ENCODE measurements around the gene NUCKS1.

NUCKS1 gene

DNA sequence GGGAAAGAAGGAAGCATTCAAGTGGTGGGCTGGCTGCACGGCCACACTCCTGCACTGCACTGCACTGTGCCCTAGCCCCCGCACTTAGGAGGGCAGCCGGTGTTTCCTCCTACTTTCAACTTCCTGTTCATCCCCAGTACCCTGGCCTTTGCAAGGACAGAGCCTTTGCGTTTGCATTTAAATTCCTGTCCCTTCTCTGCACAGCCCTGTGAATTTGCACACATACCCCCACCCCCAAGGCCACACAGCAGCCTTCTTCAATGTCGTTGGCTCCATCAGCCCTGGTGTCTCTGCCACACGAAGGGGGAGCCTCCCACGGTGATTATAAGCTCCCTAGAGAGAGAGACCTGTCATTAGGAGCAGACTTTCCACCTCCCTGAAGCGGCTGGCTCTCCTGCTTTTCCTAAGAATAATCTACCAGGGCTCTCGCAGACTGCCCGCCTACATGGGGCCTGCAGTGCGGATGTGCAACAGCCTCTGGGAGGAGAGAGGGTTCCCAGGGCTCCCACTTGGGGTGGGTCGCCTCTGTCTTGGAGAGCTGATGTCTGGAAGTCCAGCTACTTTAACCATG lies 56.5 kb downstream of the NUCKS1 start:
- no peak for DNase-seq

DNA sequence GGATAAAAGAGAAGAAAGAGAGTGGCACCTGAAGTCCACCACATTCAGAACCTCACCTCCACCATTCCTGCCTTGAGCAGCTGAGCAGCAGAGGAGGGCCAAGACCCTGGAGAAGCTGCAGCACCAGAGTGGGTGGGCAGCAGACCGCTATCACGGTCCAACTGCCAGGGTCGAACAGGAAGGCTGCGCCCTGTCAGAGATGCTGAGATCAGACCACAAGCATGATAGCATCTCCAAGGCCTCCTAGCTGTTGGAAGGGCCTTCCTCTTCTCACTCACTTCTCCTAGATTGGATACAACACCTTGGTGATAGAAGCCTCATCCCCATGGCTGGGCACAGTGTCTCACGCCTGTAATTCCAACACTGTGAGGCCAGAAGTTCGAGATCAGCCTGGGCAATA lies 57.6 kb downstream of the NUCKS1 start:
- no peak for DNase-seq

DNA sequence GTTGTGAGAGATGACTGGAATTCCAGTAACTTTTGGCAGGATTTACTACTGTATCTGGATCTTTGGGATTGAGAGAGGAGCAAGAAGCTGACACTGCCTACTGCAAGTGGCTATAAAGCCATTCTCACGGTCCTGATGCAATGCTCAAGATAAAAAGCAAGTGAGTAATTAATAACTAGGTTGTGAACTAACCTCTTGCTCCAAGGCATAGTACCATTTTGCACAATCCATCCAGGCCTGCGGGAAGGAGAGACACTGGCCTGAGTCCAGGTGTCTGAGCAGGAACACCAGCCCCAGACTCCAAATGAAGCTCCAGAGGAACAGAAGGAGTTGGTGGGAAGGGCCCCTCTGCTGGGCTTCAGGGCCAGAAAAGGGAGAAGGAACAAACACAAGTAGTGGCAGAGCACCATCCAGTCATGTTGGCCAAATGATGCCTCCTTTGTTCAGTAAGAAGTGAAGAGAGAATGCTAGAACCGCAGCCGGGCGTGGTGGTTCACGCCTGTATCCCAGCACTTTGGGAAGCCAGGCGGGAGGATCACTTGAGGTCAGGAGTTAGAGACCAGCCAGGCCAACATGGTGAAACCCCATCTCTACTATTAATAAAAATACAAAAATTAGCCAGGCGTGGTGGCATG lies 59.7 kb downstream of the NUCKS1 start:
- DNase-seq, result no peak

DNA sequence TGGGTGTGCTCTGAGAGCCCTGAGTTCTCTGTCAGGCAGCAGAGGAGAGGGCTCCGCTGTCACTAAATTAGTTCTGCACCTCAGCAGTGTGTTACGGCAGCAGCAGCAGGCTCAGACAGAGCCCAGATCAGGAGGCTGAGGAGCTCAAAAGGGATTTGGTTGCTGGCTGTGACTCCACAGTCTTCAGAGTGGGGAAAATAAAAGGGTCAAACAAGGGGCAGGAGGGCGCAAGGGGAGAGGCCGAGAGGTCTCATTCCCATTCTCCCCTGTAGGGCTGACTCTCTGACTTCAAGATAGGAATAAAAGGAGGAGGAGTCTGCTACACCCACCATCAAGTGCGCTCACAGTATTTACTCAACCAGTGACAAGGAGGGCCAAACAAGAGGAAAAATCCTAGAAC lies 60.5 kb downstream of the NUCKS1 start:
- no peak for DNase-seq

DNA sequence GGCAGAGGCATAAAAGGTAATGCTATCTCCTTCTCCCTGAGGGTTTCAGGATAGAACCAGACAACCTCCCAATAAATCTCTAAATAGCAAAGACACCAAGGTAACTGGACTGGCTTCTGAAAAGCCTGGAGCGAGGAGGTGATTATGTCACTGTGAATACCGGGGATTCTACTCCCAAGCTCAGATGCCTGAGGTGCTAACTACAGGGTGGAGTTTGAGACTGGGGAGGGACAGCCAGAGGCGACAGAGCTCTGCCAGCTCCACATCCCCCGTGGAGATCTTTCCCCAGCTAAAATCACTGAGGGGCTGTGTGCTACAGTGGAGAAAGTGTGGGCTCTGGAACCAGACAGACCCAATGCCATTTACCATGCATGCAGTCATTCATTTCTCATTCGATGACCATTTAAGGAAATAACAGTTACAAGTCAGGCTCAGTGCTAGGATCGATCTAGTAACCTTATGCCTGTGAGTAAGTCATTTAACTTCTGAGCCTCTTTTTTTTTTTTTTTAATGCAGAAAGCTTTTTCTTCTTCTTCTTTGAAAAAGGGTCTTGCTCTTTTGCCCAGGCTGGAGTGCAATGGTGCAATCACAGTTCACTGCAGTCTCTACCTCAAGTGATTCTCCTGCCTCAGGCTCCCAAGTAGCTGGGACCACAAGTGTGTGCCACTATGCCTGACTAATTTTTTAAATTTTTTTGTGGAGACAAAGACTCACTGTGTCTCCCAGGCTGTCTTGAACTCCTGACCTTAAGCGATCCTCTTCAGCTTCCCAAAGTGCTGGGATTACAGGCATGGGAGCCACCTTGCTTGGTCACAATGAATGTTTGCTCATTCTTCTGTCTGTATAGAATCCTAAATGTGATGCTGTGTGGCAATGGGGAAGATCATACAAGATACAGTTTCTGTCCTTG lies 61.6 kb downstream of the NUCKS1 start:
- DNase-seq, result no peak

DNA sequence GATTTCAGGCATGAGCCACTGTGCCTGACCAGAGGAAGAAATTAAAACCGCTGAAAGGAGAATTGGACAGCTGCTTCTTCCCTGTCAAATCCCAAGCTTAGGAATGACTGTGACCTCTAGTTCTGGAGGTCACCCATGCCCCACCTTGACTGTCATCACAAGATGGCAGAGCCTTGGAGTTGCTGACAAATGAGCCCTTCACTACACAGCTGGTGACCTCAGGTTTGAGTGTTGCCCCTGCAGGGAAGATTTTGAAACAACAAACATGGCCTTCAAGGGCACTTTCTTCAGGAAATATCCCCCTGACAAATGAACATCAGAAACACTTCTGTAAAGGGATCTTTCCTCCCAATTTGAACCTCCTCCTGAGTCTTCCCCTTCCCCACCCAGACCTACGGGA lies 62.7 kb downstream of the NUCKS1 start:
- no peak for DNase-seq

DNA sequence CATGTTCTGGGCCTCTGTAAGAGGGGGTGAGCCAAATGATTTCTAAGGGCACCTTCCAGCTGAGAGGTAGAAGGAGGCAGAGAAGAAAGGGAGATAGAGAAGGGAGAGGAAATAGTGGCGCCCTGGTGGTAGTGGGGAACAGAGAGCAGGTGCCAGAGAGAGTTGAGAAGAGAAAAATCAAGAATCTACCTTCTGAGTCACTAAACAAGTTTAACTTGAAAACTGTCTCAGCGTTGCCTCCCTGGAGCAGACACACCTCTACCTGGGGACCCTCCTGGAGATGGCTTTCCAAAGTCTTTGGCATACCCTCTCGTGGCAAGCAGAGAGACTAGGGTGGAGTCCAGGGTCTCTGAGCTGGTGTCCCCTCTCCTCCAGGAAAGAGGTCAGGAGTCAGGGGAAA lies 68.6 kb downstream of the NUCKS1 start:
- no peak for DNase-seq

DNA sequence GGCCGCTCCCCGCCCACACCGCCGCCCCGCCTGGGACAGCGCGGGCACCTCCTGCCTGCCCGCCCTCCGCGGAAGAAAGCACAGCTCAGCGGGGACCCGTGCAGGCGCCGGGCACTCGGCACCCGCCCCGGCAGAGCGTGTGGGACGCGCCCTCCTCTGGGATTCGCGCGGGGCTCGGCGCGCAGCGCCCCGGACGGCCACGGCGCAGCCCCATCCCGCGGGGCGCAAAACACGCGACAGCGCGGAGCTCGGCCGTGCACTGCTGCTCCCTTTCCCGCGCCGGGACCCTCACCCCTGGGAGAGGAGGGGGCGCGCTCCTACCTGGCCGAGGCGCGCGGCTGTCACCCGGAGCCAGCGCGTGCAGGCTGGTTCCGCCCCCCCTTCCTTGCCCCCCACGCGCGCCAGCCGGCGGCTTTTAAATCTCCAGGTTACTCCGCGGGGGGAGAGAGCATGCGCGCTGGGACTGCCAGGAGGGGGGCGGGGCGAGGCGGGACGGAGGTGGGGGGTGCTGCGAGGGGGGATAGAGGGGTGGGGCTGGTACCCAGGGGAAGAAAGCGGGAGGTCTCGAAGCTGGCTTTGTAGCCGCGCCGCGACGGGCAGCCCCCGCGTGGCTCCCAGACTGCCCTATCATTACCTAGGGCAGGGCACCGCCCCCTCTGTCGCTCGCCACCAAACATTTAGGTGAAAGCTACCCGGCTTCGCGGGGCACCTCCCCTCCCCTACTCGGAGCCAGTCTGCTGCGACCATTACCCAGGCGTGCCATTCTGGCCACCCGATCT lies 69.7 kb downstream of the NUCKS1 start, which contains the start of gene SLC45A3:
Gene SLC45A3, minus strand, starts transcription at position 437 of the 779 bp plus-strand sequence. CDS start 15,853 bp downstream, outside the sequence.
- DNase-seq, result peak in 1 of 2 experiments; percentile 27

DNA sequence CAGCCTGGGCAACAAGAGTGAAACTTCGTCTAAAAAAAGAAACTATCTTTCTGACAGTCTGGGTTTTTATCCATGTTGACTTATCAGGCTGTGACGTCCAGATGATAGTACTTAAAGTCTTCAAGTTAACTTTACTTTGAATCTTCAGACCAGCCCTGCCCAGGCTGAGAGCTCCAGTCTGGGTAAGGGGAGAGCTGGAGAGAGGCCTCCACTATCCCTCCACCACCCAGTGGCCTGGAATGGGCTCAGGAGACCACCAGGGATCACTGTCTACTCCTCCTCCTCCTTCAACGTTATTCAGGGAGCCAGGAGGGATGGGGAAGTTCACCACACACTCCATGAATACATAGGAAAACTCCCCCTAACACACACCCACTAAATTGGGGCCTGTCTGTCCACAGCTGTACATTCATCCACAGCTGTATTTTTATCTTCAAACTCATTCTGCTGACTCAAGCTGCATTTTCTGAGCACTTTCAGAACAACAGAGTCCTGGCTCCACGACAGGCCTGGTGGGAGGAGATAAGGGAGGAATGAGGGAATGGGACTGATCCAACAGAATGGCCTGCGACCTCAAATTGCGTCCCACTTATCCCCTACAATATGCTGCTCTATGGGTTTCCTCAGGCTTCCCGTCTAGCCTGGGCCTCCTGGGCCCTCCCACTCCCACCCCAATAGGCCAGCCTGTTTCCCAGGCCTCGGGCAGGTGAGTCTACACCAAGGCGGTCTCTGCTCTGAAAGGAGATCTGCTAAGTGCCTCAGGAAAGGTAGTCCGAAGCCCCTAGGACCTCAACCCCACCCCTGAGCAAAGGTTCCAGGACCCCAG lies 71.5 kb downstream of the NUCKS1 start:
- no peak for DNase-seq

DNA sequence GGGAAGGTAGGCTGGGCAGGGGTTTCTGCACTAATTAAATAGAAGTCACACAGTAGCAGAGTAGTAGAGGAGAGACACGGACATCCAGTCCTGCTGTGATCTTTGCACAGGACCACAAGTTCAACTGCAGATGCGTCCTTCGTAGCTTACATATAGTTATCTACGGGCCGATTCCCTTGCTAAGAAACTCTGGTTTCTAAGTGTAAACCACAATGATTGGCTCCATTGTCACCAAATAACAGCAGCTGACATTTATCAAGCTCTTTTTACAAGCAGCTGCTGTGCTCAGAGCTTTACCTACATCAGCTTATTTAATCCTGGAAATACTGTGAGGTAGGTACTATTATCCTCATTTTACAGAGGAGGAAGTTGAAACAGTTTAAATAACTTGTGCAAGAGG lies 72.8 kb downstream of the NUCKS1 start:
- DNase-seq, result no peak

DNA sequence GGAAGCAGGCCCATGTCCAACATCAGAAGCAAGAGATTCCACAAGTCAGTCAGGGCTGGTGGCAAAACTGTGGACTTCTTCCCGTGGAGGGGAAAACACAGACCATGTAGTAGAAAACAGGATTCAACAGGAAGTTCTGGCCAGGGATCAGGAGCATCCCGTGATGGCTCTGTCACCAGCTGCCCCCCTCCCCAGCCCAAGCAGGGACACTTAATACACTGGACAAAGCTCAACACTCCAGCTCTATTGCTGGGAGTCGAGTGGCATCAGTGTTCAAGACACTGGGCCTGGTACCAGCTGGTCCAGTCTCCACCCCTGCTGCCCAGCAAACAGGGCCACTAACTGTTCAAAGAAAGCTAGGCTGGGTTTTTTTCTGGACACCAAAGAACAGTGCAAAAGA lies 73.4 kb downstream of the NUCKS1 start:
- no peak for DNase-seq

DNA sequence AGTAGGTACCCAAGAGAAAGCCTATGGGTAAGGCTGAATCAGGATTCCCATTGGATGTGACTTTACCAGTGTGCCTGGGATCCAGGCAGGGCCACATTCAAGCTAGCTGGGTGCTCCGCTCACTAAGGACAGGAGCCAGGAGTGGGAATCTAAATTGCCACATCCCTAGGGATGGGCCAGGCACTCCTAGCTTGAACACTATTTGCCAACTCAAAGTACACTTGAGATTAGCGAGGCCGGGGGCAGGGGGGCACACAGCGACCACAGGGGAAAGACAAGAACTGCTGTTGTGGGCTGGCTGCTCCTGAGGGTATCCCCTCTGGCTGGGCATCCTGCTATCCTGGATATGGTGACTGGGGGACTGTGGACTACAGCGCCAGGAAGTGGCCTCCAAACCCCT lies 74.0 kb downstream of the NUCKS1 start:
- no peak for DNase-seq

DNA sequence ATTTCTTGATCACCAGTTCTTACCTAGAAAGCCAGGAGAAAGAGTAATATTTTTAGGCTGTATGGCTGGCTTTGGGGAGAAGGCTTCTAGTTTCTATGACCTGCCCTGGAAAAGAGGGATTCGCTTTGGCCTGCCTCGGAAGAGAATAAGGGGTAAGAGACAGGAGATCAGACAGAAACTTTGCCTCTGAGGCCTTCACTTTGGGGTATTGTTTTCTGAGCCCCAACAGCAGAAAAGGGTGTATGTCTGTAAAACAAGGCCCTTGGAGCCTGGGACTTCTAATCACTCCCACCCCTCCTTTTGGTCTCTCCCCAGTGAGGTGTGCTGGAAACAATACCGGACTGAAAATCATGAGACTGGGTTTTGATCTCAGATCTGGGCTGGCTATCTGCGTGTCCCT lies 74.7 kb downstream of the NUCKS1 start:
- no peak for DNase-seq

DNA sequence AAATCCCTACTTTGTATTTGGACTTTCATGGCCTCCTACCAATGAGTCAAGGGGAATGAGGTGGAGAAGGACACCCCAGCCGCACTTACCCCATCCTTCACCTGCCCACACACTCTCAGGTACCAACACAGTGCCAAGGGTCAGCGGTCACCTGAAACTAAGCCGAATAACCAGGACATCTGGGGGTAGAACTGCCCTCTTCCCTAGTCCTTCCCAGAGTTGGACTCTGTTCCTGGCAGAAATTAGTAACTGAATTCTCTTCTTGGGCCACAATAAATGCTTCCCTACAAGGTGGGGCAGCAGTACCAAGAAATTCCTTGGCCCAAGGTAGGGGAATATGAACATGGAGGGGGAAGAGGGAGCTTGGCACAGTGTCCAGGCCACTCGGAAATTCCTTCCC lies 77.0 kb downstream of the NUCKS1 start:
- no peak for DNase-seq

DNA sequence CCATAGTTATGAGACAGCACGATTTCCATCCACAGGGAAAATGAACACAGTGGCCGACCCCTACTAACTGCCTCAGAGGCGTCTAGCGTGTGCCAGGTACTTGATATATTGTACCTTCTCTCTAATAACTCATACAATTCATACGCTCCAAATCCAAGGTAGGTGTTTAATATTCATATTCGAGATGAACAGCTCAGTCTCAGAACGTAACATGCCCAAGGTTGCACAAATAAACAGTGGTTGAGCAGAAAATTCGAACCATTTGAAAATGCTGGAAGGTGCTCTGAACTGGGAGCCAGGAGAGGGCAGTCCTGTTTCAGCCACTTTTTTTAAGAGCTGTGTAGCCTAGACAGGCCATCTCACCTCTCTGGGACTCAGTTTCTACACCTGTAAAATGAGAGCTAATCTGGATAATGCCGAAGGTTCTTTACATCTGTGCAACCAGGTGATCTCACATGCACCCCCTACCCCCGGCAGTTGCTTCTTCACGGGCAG lies 77.5 kb downstream of the NUCKS1 start:
- no peak for DNase-seq

DNA sequence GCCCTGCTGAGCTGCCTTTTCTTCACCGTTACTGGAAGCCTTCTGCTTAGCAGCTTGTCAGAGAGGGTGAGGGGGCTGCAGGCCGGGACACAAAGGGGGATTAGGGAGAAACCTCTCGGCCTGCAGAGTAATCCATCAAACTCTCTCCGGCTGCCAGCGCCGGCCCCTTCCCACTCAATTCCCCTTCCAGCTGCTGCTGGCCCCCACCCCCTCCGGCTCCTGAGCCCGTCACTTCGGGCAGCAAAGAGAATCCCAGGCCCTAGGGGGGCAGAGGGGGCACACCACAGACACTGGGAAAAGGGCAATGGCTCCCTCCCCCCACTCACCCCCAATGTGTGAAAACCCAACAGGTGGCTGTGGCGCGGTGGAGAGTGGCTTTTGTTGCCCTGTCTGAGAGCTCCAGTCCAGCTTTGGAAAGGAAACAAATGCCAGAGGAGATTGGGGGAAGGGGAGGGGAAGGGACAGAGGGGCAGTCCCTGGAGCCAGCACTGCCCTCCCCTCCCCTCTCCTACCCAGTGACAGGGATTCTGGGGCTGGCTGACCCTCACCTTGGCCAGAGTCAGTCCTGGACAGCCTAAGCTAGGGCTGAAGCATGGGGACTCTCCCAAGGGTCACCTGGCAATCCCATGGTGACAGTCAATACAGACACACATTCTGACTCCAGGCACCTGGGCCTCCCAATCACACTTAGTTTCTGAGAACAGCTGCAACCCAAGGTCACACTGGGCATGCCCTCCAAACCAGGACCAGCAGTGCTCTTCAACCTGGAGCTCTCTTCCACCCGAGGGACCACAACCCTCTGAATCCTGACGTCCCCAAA lies 79.2 kb downstream of the NUCKS1 start:
- DNase-seq, result no peak

DNA sequence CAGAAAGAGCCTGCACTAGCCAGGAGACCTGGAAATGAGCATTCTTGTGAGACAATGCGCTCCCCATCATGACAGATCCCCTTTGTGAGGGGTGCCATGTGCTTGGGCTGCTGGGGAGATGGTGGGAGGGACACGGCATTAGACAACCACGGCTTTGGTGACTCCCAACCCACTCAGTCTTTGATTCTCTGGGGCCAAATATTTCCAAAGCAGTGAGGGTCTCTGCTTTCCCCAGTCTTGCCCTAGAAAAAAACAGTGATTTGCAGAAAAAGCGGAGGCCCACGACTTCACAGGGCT lies 79.9 kb downstream of the NUCKS1 start:
- DNase-seq, result no peak

DNA sequence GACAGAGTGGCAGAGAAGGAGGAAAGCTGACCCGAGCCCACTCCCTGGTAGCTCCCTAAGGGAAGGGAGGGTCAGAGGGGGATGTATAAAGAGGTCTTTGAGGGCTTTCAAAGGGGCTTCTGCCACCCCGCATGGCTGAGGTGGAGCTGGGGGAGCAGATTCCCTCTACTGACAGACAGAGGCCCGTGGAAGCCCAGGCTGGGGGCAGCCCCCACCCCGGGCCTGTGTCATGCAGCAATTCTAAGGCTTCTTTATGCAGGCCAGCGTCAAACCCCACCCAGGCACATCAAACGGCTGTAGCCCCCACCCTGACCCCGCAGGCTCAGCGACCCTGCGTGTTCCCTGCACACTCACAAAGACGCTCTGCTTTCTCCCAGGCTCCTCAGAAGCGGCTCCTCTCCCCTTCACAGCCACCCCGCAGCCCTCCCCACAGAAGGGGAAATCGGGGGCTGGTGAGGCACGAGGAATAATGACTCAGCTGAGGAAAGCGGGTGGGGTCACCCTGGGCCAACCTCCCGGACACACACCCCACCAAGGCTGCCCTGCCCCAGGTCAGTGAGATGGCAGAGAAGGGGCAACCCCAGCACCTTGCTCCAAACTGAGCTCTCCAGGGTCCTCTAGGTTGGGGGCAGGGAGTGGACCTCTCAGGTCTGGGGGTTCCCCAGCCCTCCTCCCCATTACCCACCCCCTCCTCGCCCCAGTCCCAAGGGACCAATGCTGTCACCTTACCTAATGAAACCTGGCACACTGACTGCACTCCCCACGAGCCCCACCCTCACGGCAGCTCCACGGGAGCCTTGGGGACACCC lies 80.4 kb downstream of the NUCKS1 start:
- DNase-seq, result no peak

DNA sequence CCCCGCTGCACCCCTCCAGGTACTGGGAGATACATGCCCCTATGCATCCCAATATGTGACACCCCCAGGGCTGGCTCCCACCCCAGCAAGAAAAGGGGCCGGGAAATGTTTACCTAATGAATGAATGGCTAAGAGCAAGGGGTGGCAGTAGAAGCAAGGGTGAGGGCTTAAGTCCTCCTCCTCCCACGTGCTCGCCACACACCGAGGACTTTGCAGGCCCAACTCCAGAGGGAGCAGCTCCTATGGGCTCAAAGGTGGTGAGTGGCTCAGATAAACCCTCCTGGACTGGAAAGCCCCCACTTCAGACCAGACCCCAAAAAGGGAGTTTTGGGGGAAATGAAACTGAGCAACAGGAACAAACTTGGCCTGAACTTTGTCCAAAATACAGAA lies 81.0 kb downstream of the NUCKS1 start:
- no peak for DNase-seq

DNA sequence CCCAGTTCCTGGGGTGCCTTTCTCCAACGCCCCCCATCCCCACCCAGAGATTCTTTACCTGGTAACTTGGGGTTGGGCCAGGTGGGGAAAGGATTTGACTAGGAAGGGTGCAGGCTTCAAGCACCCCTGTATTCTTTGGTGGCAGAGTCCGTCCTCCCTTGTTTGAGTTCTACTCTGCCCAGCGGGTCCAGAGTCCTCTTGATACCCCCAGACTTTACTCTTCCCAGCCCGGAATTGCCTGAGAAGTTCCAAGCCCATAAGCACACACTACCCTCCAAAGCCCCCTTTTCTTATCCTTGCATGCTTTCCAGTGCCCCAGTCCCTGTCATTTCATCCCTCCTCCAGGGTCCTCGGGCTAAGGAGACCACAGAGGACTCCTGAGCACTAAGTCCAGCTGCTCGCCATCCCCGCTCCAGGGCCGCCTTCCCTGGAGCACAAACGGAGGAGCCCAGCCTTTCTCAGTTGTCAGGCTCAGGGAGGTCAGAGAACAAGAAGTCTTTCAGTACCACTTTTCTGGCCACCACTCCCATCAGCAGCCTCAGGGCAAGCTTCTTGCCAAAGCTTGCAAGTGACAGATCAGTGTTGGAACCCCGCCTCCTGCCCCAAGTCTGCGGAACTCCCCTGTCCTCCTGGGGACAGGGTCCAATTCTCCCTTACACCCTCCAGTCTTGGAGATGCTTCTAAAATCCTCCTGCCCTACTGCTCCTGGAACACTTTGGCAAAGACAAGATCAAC lies 81.9 kb downstream of the NUCKS1 start:
- no peak for DNase-seq

Measured in NCI-H187 (cell line).